Keratinocyte (primary cell): Measurements from ENCODE around the gene FANK1. TPM values are rescaled to one million over a fixed set of nuclear protein-coding genes. Genes with fewer than 3 reads are reported as not detected.

Experiments
- DNase-seq: peaks from one replicate; pipeline ENCODE4 v3.0.0-alpha.2; 2011; ENCODE audit warnings: low read depth, missing footprints, low spot score
- FAIRE-seq: peaks from 2 replicates; lab custom pipeline; 2011; peaks lifted over from hg19 to GRCh38; lab: Jason Lieb, UNC
- H2AFZ ChIP-seq: 2 replicates; pipeline ENCODE4 v1.6.0; 2012; ENCODE audit warnings: low read length, control low read depth, inconsistent platforms; ENCODE audit not compliant: control insufficient read depth
- H3K27ac ChIP-seq: 2 replicates; pipeline ENCODE4 v1.5.1; 2011; ENCODE audit warnings: low read length; ENCODE audit not compliant: control insufficient read depth, insufficient read depth
- H3K27me3 ChIP-seq: 3 replicates; pipeline ENCODE4 v1.6.0; 2011; ENCODE audit warnings: low read length; ENCODE audit not compliant: control insufficient read depth, insufficient read depth; ENCODE audit errors: extremely low read depth
- H3K36me3 ChIP-seq, 2 experiments: 2 replicates in 1 of 2; 3 replicates in 1 of 2; pipeline ENCODE4 v1.5.1; 2011; ENCODE audit warnings: low read length in 2 of 2, mild to moderate bottlenecking in 1 of 2; ENCODE audit not compliant: control insufficient read depth in 2 of 2, insufficient read depth in 2 of 2; ENCODE audit errors: extremely low read depth in 1 of 2
- H3K4me1 ChIP-seq: 3 replicates; pipeline ENCODE4 v1.5.1; 2011; ENCODE audit warnings: low read length; ENCODE audit not compliant: control insufficient read depth, insufficient read depth; ENCODE audit errors: extremely low read depth
- H3K4me2 ChIP-seq: 3 replicates; pipeline ENCODE4 v1.6.0; 2011; ENCODE audit warnings: low read depth, low read length; ENCODE audit not compliant: control insufficient read depth, insufficient read depth; ENCODE audit errors: extremely low read depth
- H3K4me3 ChIP-seq, 3 experiments: fragments of 200-600 bp in 1 of 3; sonication (generic) in 1 of 3; 2 replicates in 2 of 3; 3 replicates in 1 of 3; pipeline ENCODE4 v1.5.1; 2011 to 2016; ENCODE audit warnings: low read length in 3 of 3, mild to moderate bottlenecking in 3 of 3, control low read depth in 2 of 3, inconsistent platforms in 1 of 3, low read depth in 1 of 3, mixed read lengths in 1 of 3, mixed run types in 1 of 3, moderate library complexity in 1 of 3; ENCODE audit not compliant: control insufficient read depth in 2 of 3, insufficient read depth in 2 of 3; ENCODE audit errors: extremely low read depth in 1 of 3
- H3K79me2 ChIP-seq: 2 replicates; pipeline ENCODE4 v1.6.0; 2012; ENCODE audit warnings: low read length; ENCODE audit not compliant: control insufficient read depth, insufficient read depth
- H3K9ac ChIP-seq: 3 replicates; pipeline ENCODE4 v1.6.0; 2011; ENCODE audit warnings: low read length; ENCODE audit not compliant: control insufficient read depth, insufficient read depth; ENCODE audit errors: extremely low read depth
- H3K9me1 ChIP-seq: 3 replicates; pipeline ENCODE4 v1.6.0; 2011; ENCODE audit warnings: low read length; ENCODE audit not compliant: control insufficient read depth, insufficient read depth; ENCODE audit errors: extremely low read depth
- H3K9me3 ChIP-seq: 2 replicates; pipeline ENCODE4 v1.5.1; 2012; ENCODE audit warnings: low read depth, low read length; ENCODE audit not compliant: control insufficient read depth
- H4K20me1 ChIP-seq: 3 replicates; pipeline ENCODE4 v1.6.0; 2011; ENCODE audit warnings: low read length; ENCODE audit not compliant: control insufficient read depth, insufficient read depth; ENCODE audit errors: extremely low read depth
- CTCF ChIP-seq, 3 experiments: IDR thresholded peaks in 1 of 3; conservative IDR thresholded peaks in 1 of 3; optimal IDR thresholded peaks in 1 of 3; 2 replicates in 2 of 3; 3 replicates in 1 of 3; pipeline versions ENCODE3 to v1.5.1; 2011; ENCODE audit warnings: low read length in 3 of 3, mild to moderate bottlenecking in 3 of 3, moderate library complexity in 2 of 3, control low read depth in 1 of 3, inconsistent platforms in 1 of 3; ENCODE audit not compliant: insufficient read depth in 2 of 3; ENCODE audit errors: extremely low read depth in 1 of 3
- EZH2 ChIP-seq: IDR thresholded peaks from one replicate; pipeline ENCODE4 v1.6.1; 2012; ENCODE audit warnings: inconsistent platforms, mild to moderate bottlenecking, low read length, moderate library complexity
- dilution Hi-C: fragments of 300-500 bp; cut with MboI; formaldehyde crosslinking; loops from one replicate; pipeline ENCODE4 v1.7.0; 2020; ENCODE audit warnings: low sequenced_read_pairs; ENCODE audit not compliant: extremely low pct_ligation_motif_present
- polyA plus RNA-seq, 5 experiments: library from polyadenylated mRNA; depleted of rRNA in 3 of 5; stranded (reverse) in 3 of 5; stranded (forward) in 1 of 5; unstranded in 1 of 5; fragments of >200 nt; gene quantifications; 1 replicate in 1 of 5; 2 replicates in 3 of 5; 3 replicates in 1 of 5; pipeline versions ENCODE4 v1.2.1 to v1.2.3, GENCODE V29; 2011 to 2012; ENCODE audit warnings: missing spikeins in 2 of 5, low read depth in 1 of 5, low replicate concordance in 1 of 5

Gene FANK1
- polyA plus RNA-seq, 1 donor (not counting 4 experiments of a cell fraction or from before 2014, with no cell fraction given), result 13.4 TPM

GRCh38 chr10:125928928-125929585, 32.7 kb downstream of the FANK1 start:
- Histone ChIP-seq H3K9ac (no peak overlapping the region), H3K9me1 (no peaks in the 10 kb centered on the region), H3K4me1 (no peaks in the 10 kb centered on the region), H3K79me2 (no peaks in the 10 kb centered on the region), H3K9me3 (peaks cover 2% of the 10 kb centered on the region), H3K27ac (no peak overlapping the region), H2AFZ (no peak overlapping the region), H3K4me2 (no peak overlapping the region), H3K27me3 (no peaks in the 10 kb centered on the region), H4K20me1 (no peaks in the 10 kb centered on the region), H3K4me3 (no peak overlapping the region), H3K36me3 (no peaks in the 10 kb centered on the region)
- TF ChIP-seq EZH2 (no peak), CTCF (optimal IDR thresholded peaks at IDR 0.05 in 1 of 3, IDR thresholded peaks at IDR 0.05 in 1 of 3, conservative IDR thresholded peaks at IDR 0.05 in 1 of 3; ENCODE audit: extremely low read depth in 1 of 3, insufficient read depth in 2 of 3, low read length in 3 of 3) (no peak)
- dilution Hi-C loops, result no loop called here
- DNase-seq (no peak), FAIRE-seq (no peak)

GRCh38 chr10:125929618-125930017, 33.3 kb downstream of the FANK1 start:
- Histone ChIP-seq H3K27me3 (no peaks in the 10 kb centered on the region), H3K27ac (no peak overlapping the region), H3K4me1 (no peaks in the 10 kb centered on the region), H4K20me1 (no peaks in the 10 kb centered on the region), H2AFZ (no peak overlapping the region), H3K4me2 (no peak overlapping the region), H3K36me3 (no peaks in the 10 kb centered on the region), H3K79me2 (no peaks in the 10 kb centered on the region), H3K9ac (no peak overlapping the region), H3K9me1 (no peaks in the 10 kb centered on the region), H3K9me3 (peaks cover 2% of the 10 kb centered on the region), H3K4me3 (no peak overlapping the region)
- no peak for FAIRE-seq
- no peak for TF ChIP-seq CTCF (optimal IDR thresholded peaks at IDR 0.05 in 1 of 3, IDR thresholded peaks at IDR 0.05 in 1 of 3, conservative IDR thresholded peaks at IDR 0.05 in 1 of 3; ENCODE audit: extremely low read depth in 1 of 3, insufficient read depth in 2 of 3, low read length in 3 of 3)
- no peak for TF ChIP-seq EZH2
- dilution Hi-C loops, result no loop called here
- no peak for DNase-seq
